Liver (tissue), 9 donors: ENCODE data around the gene ARHGEF39. TPM values are rescaled to one million over a fixed set of nuclear protein-coding genes. Genes with fewer than 3 reads are reported as not detected.

ENCODE experiments used
- DNase-seq: peaks from one replicate; pipeline ENCODE4 v3.0.0-alpha.2; 2017; ENCODE audit warnings: low spot score
- H3K27ac ChIP-seq, 2 donors: one replicate each; pipeline ENCODE4 v1.7.0; 2013; ENCODE audit warnings: inconsistent platforms in 2 of 2, low read length in 2 of 2, control low read depth in 1 of 2, low read depth in 1 of 2, mild to moderate bottlenecking in 1 of 2
- H3K27me3 ChIP-seq, 4 donors: one replicate each; pipeline versions ENCODE4 v1.6.1 to v1.7.0; 2013; ENCODE audit warnings: low read length in 3 of 4, inconsistent platforms in 1 of 4, mild to moderate bottlenecking in 1 of 4, moderate library complexity in 1 of 4; ENCODE audit not compliant: control insufficient read depth in 4 of 4, insufficient read depth in 4 of 4
- H3K36me3 ChIP-seq, 4 donors: one replicate each; pipeline versions ENCODE4 v1.6.1 to v1.7.0; 2013; ENCODE audit warnings: low read length in 3 of 4, mild to moderate bottlenecking in 3 of 4, low read depth in 1 of 4, moderate library complexity in 1 of 4; ENCODE audit not compliant: control insufficient read depth in 4 of 4, insufficient read depth in 3 of 4
- H3K4me1 ChIP-seq, 4 donors: one replicate each; pipeline versions ENCODE4 v1.6.1 to v1.7.0; 2013; ENCODE audit warnings: low read length in 3 of 4, mild to moderate bottlenecking in 3 of 4, moderate library complexity in 1 of 4; ENCODE audit not compliant: control insufficient read depth in 4 of 4, insufficient read depth in 4 of 4
- H3K4me3 ChIP-seq, 3 donors: one replicate each; pipeline versions ENCODE4 v1.6.1 to v1.7.0; 2013; ENCODE audit warnings: low read length in 3 of 3, control low read depth in 1 of 3, low read depth in 1 of 3, mild to moderate bottlenecking in 1 of 3
- H3K9ac ChIP-seq, 2 donors: one replicate each; pipeline ENCODE4 v1.7.0; 2013; ENCODE audit warnings: low read length in 2 of 2, mild to moderate bottlenecking in 2 of 2, moderate library complexity in 2 of 2, control low read depth in 1 of 2, low read depth in 1 of 2
- H3K9me3 ChIP-seq, 4 donors: one replicate each; pipeline versions ENCODE4 v1.6.1 to v1.7.0; 2013; ENCODE audit warnings: low read length in 3 of 4; ENCODE audit not compliant: control insufficient read depth in 4 of 4
- EGR1 ChIP-seq, 2 donors: IDR thresholded peaks; 2 replicates each; pipeline ENCODE4 v1.6.1; 2016 to 2018; ENCODE audit warnings: antibody characterized with exemption in 2 of 2, low read depth in 2 of 2
- FOXA1 ChIP-seq: IDR thresholded peaks from 2 replicates; pipeline ENCODE4 v1.6.1; 2016; ENCODE audit warnings: antibody characterized with exemption
- FOXA2 ChIP-seq: IDR thresholded peaks from 2 replicates; pipeline ENCODE4 v1.6.1; 2016; ENCODE audit warnings: antibody characterized with exemption
- GABPA ChIP-seq, 2 donors: IDR thresholded peaks in 1 of 2; conservative IDR thresholded peaks in 1 of 2; 2 replicates each; pipeline ENCODE4 v1.6.1; 2016; ENCODE audit warnings: antibody characterized with exemption in 2 of 2, mild to moderate bottlenecking in 1 of 2, moderate library complexity in 1 of 2
- HNF4A ChIP-seq, 2 donors: conservative IDR thresholded peaks; 2 replicates each; pipeline ENCODE4 v1.6.1; 2016; ENCODE audit warnings: antibody characterized with exemption in 2 of 2, mild to moderate bottlenecking in 2 of 2
- HNF4G ChIP-seq: IDR thresholded peaks from 2 replicates; pipeline ENCODE4 v1.6.1; 2016; ENCODE audit warnings: antibody characterized with exemption
- JUND ChIP-seq, 2 donors: IDR thresholded peaks; 2 replicates each; pipeline ENCODE4 v1.6.1; 2016; ENCODE audit warnings: antibody characterized with exemption in 2 of 2
- MAX ChIP-seq: IDR thresholded peaks from 2 replicates; pipeline ENCODE4 v1.6.1; 2016; ENCODE audit warnings: antibody characterized with exemption
- NR2F2 ChIP-seq: IDR thresholded peaks from 2 replicates; pipeline ENCODE4 v1.6.1; 2016; ENCODE audit warnings: antibody characterized with exemption
- RAD21 ChIP-seq, 2 donors: IDR thresholded peaks; 2 replicates each; pipeline ENCODE4 v1.6.1; 2016; ENCODE audit warnings: antibody characterized with exemption in 2 of 2, mild to moderate bottlenecking in 2 of 2
- REST ChIP-seq: IDR thresholded peaks from 2 replicates; pipeline ENCODE4 v1.6.1; 2016; ENCODE audit warnings: antibody characterized with exemption, mild to moderate bottlenecking
- RXRA ChIP-seq, 2 donors: IDR thresholded peaks; 2 replicates each; pipeline ENCODE4 v1.6.1; 2017 to 2018; ENCODE audit warnings: antibody characterized with exemption in 2 of 2, mild to moderate bottlenecking in 1 of 2
- SP1 ChIP-seq: IDR thresholded peaks from 2 replicates; pipeline ENCODE4 v1.6.1; 2018; ENCODE audit warnings: antibody characterized with exemption, mild to moderate bottlenecking
- TAF1 ChIP-seq: conservative IDR thresholded peaks from 2 replicates; pipeline ENCODE4 v1.6.1; 2016; ENCODE audit warnings: antibody characterized with exemption, mild to moderate bottlenecking
- YY1 ChIP-seq: IDR thresholded peaks from 2 replicates; pipeline ENCODE4 v1.6.1; 2016; ENCODE audit warnings: antibody characterized with exemption, mild to moderate bottlenecking
- WGBS: extraction: QIAGEN DNeasy Blood & Tissue Kit; methylation state at CpG from one replicate; pipeline ENCODE4 v1.1.7; 2013; 5-methylcytosine and 5-hydroxymethylcytosine counted together
- polyA plus RNA-seq, 2 donors: library from polyadenylated mRNA; stranded (reverse) in 1 of 2; unstranded in 1 of 2; fragments of 200-250 nt in 1 of 2; fragments of >200 nt in 1 of 2; fragmentation: Nextera tagmentation in 1 of 2; extraction: Ambion mirVana in 1 of 2; gene quantifications; one replicate each; pipeline versions ENCODE4 v1.2.1 to v1.2.3, GENCODE V29; 2013 to 2015
- total RNA-seq, 2 donors: library from RNA; depleted of rRNA; stranded (reverse); fragments of >200 nt; gene quantifications; one replicate each; pipeline ENCODE4 v1.2.3, GENCODE V29; 2014
- TF ChIP-seq, protein P1 (sequence below): fragments of 150-350 bp; IDR thresholded peaks from 2 replicates; pipeline ENCODE4 v1.5.1; 2017; ENCODE audit warnings: improper control_type of control experiment, low read depth, low read length; ENCODE audit not compliant: missing input control
- TF ChIP-seq, protein P2 (sequence below): IDR thresholded peaks from 2 replicates; pipeline ENCODE4 v1.6.1; 2016; ENCODE audit warnings: antibody characterized with exemption
- TF ChIP-seq, protein P3 (sequence below): IDR thresholded peaks from 2 replicates; pipeline ENCODE4 v1.6.1; 2016; ENCODE audit warnings: antibody characterized with exemption
- donor health status: healthy.
- donor health status: healthy.
- donor health status: healthy.
- donor health status: healthy.
- donor health status: healthy.

ARHGEF39 gene
- total and polyA plus RNA-seq, 4 donors = under 0.01 to 7.4 (median 0.74) TPM

GRCh38 chr9:35710818-35711500 lies 46.0 kb upstream of the ARHGEF39 start:
- 89% methylated on average over 7 of the region's 7 CpGs for WGBS
- H3K4me3 ChIP-seq = no peak overlapping the region
- H3K9me3 ChIP-seq = no peaks in the 10 kb centered on the region
- DNase-seq = no peak
- H3K27ac ChIP-seq = no peak overlapping the region
- H3K27me3 ChIP-seq = no peaks in the 10 kb centered on the region
- peaks cover 51 to 92% (median 82%) of the 10 kb centered on the region in 4 donors for H3K36me3 ChIP-seq
- TF ChIP-seq SP1 (no peak), FOXA1 (no peak), TAF1 (no peak), RAD21 (IDR thresholded peaks at IDR 0.05) (no peak), HNF4G (no peak), EGR1 (IDR thresholded peaks at IDR 0.05; ENCODE audit: low read depth in 2 of 2) (no peak), MAX (no peak), NR2F2 (no peak), YY1 (no peak), FOXA2 (no peak), REST (no peak), GABPA (IDR thresholded peaks at IDR 0.05 in 1 of 2, conservative IDR thresholded peaks at IDR 0.05 in 1 of 2) (no peak), RXRA (IDR thresholded peaks at IDR 0.05) (no peak), JUND (IDR thresholded peaks at IDR 0.05) (no peak), HNF4A (conservative IDR thresholded peaks at IDR 0.05) (no peak)
- TF ChIP-seq, protein P1, sequence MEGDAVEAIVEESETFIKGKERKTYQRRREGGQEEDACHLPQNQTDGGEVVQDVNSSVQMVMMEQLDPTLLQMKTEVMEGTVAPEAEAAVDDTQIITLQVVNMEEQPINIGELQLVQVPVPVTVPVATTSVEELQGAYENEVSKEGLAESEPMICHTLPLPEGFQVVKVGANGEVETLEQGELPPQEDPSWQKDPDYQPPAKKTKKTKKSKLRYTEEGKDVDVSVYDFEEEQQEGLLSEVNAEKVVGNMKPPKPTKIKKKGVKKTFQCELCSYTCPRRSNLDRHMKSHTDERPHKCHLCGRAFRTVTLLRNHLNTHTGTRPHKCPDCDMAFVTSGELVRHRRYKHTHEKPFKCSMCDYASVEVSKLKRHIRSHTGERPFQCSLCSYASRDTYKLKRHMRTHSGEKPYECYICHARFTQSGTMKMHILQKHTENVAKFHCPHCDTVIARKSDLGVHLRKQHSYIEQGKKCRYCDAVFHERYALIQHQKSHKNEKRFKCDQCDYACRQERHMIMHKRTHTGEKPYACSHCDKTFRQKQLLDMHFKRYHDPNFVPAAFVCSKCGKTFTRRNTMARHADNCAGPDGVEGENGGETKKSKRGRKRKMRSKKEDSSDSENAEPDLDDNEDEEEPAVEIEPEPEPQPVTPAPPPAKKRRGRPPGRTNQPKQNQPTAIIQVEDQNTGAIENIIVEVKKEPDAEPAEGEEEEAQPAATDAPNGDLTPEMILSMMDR = no peak
- TF ChIP-seq, protein P2, sequence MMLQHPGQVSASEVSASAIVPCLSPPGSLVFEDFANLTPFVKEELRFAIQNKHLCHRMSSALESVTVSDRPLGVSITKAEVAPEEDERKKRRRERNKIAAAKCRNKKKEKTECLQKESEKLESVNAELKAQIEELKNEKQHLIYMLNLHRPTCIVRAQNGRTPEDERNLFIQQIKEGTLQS = no peak
- TF ChIP-seq, protein P3, sequence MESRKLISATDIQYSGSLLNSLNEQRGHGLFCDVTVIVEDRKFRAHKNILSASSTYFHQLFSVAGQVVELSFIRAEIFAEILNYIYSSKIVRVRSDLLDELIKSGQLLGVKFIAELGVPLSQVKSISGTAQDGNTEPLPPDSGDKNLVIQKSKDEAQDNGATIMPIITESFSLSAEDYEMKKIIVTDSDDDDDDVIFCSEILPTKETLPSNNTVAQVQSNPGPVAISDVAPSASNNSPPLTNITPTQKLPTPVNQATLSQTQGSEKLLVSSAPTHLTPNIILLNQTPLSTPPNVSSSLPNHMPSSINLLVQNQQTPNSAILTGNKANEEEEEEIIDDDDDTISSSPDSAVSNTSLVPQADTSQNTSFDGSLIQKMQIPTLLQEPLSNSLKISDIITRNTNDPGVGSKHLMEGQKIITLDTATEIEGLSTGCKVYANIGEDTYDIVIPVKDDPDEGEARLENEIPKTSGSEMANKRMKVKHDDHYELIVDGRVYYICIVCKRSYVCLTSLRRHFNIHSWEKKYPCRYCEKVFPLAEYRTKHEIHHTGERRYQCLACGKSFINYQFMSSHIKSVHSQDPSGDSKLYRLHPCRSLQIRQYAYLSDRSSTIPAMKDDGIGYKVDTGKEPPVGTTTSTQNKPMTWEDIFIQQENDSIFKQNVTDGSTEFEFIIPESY = no peak
- no peak overlapping the region for H3K9ac ChIP-seq
- no peaks in the 10 kb centered on the region for H3K4me1 ChIP-seq
